Kidney (tissue), 14 donors: ENCODE measurements around the gene OR7G2. TPM values are rescaled to one million over a fixed set of nuclear protein-coding genes. Genes with fewer than 3 reads are reported as not detected.

Experiments
- DNase-seq, 5 donors: peaks; one replicate each; pipeline ENCODE4 v3.0.0-alpha.2; 2013 to 2020
- FAIRE-seq: peaks from 2 replicates; lab custom pipeline; 2012; peaks lifted over from hg19 to GRCh38; lab: Jason Lieb, UNC
- H3K27ac ChIP-seq, 2 donors: one replicate each; pipeline ENCODE4 v1.7.0; 2013; ENCODE audit warnings: low read depth in 2 of 2, low read length in 2 of 2, inconsistent platforms in 1 of 2
- H3K27me3 ChIP-seq: one replicate; pipeline ENCODE4 v1.7.1; 2013; ENCODE audit warnings: low read length, inconsistent platforms; ENCODE audit not compliant: control insufficient read depth, insufficient read depth
- H3K36me3 ChIP-seq, 3 donors: one replicate each; pipeline versions ENCODE4 v1.7.0 to v1.7.1; 2013; ENCODE audit warnings: low read length in 3 of 3, control low read depth in 1 of 3, inconsistent platforms in 1 of 3; ENCODE audit not compliant: insufficient read depth in 3 of 3, control insufficient read depth in 2 of 3
- H3K4me1 ChIP-seq, 3 donors: one replicate each; pipeline versions ENCODE4 v1.7.0 to v1.7.1; 2013; ENCODE audit warnings: low read length in 3 of 3, inconsistent platforms in 1 of 3, low read depth in 1 of 3; ENCODE audit not compliant: control insufficient read depth in 2 of 3, insufficient read depth in 2 of 3
- H3K4me3 ChIP-seq, 3 donors: one replicate each; pipeline versions ENCODE4 v1.7.0 to v1.8.1; 2013; ENCODE audit warnings: low read length in 3 of 3, control low read depth in 1 of 3, inconsistent platforms in 1 of 3
- H3K9ac ChIP-seq, 3 donors: one replicate each; pipeline versions ENCODE4 v1.7.0 to v1.7.1; 2013; ENCODE audit warnings: low read length in 3 of 3, control low read depth in 1 of 3, inconsistent platforms in 1 of 3
- H3K9me3 ChIP-seq, 3 donors: one replicate each; pipeline versions ENCODE4 v1.7.0 to v1.7.1; 2013; ENCODE audit warnings: low read length in 3 of 3, control low read depth in 1 of 3, inconsistent platforms in 1 of 3; ENCODE audit not compliant: control insufficient read depth in 2 of 3, insufficient read depth in 1 of 3
- CTCF ChIP-seq: IDR thresholded peaks from 3 replicates; pipeline ENCODE4 v1.5.1; 2012; ENCODE audit warnings: mild to moderate bottlenecking, moderate library complexity, borderline replicate concordance; ENCODE audit not compliant: insufficient read depth; ENCODE audit errors: extremely low read depth
- intact Hi-C: fragments of 100-400 bp; cut with DNase I; formaldehyde crosslinking; loops from one replicate; pipeline ENCODE4 v1.11.1; 2022
- polyA plus RNA-seq: library from polyadenylated mRNA; stranded (reverse); fragments of 350-450 nt; fragmentation: Illumina TruSeq; extraction: RNeasy Lipid Tissue Mini Kit (QIAGEN cat#74804); gene quantifications from one replicate; pipeline ENCODE4 v1.2.3, GENCODE V29; 2014; ENCODE audit warnings: low read depth, low replicate concordance; ENCODE audit not compliant: insufficient read depth
- total RNA-seq: library from RNA; stranded (reverse); fragmentation: NEBNext Ultra II Directional; extraction: Animal tissue kit (Norgen Biotek cat#: 25700); gene quantifications from one replicate; pipeline ENCODE4 v1.2.1, GENCODE V29; 2021
- donor health status: control.
- donor health status: control.
- donor health status: control.
- donor health status: control.
- donor health status: control.
- donor health status: DM: yes; HTN: yes; CAD: no.
- donor health status: Normal renal cell carcinoma (clear cell type).

OR7G2 gene
- total and polyA plus RNA-seq, 2 donors from 2014 or later: not detected

GRCh38 chr19:9130965-9131364 lies 23.7 kb upstream of the OR7G2 start:
- no peaks in the 10 kb centered on the region for H3K9me3 ChIP-seq
- H3K36me3 ChIP-seq: no peaks in the 10 kb centered on the region
- intact Hi-C loops: no loop called here
- DNase-seq (no peak), FAIRE-seq (no peak)
- no peak overlapping the region for H3K27ac ChIP-seq
- no peaks in the 10 kb centered on the region for H3K27me3 ChIP-seq
- H3K4me1 ChIP-seq: no peaks in the 10 kb centered on the region
- no peak overlapping the region for H3K4me3 ChIP-seq
- no peak for TF ChIP-seq CTCF
- H3K9ac ChIP-seq: no peak overlapping the region

GRCh38 chr19:9128171-9128570 lies 20.9 kb upstream of the OR7G2 start:
- no peaks in the 10 kb centered on the region for H3K36me3 ChIP-seq
- intact Hi-C loops: no loop called here
- TF ChIP-seq CTCF: no peak
- no peak overlapping the region for H3K4me3 ChIP-seq
- H3K9me3 ChIP-seq: no peaks in the 10 kb centered on the region
- H3K27me3 ChIP-seq: no peaks in the 10 kb centered on the region
- no peaks in the 10 kb centered on the region for H3K4me1 ChIP-seq
- DNase-seq (no peak), FAIRE-seq (no peak)
- H3K9ac ChIP-seq: no peak overlapping the region
- H3K27ac ChIP-seq: no peak overlapping the region

GRCh38 chr19:9126900-9127405 lies 19.7 kb upstream of the OR7G2 start, which contains the start of gene OR7G3:
OR7G3 (minus strand) TSS chr19:9126950; CDS start chr19:9126950, 0 bp downstream.
- intact Hi-C loops: no loop called here

More at GRCh38 chr19:9126900-9127405, 19.7 kb upstream of the OR7G2 start, which contains the start of gene OR7G3:
- no peak within 1 kb of the TSS for H3K27ac ChIP-seq
- no peaks in the 10 kb centered on the region for H3K4me1 ChIP-seq
- H3K27me3 ChIP-seq: no peaks in the 10 kb centered on the region
- no peak for TF ChIP-seq CTCF
- H3K36me3 ChIP-seq: no peaks in the 10 kb centered on the region
- H3K9ac ChIP-seq: no peak within 1 kb of the TSS
- H3K4me3 ChIP-seq: no peak within 1 kb of the TSS
- FAIRE-seq (no peak), DNase-seq (no peak)
- no peaks in the 10 kb centered on the region for H3K9me3 ChIP-seq
